ENCODE data around the gene HSD17B1. TPM values are rescaled to one million over a fixed set of nuclear protein-coding genes. Genes with fewer than 3 reads are reported as not detected.

HSD17B1 gene
- polyA plus RNA-seq, 3 donors, result 0.19 to 0.72 (median 0.27) TPM

GRCh38 chr17:42573095-42573494, 20.4 kb downstream of the HSD17B1 start:
- intact Hi-C loops (cut with micrococcal nuclease), result no loop called here
- Mint-ChIP-seq H3K36me3 (peaks cover 64 to 78% of the 10 kb centered on the region in 2 donors), H3K9me3 (peaks cover 0 to 2% (median 0%) of the 10 kb centered on the region in 7 donors), H3K4me1 (peaks cover 36% of the 10 kb centered on the region), H3K4me3 (no peak overlapping the region), H3K27ac (peak overlapping the region in 6 of 7 donors; percentile 5 to 86 (median 59)), H3K27me3 (ENCODE audit: low read depth in 3 of 3) (peaks cover 0 to 2% (median 0%) of the 10 kb centered on the region in 3 donors)
- no peaks in the 10 kb centered on the region for H3K27me3 ChIP-seq (ENCODE audit: control insufficient read depth in 2 of 2, insufficient read depth in 2 of 2, low read length in 2 of 2)
- H3K27ac ChIP-seq (ENCODE audit: low read depth in 1 of 2, low read length in 2 of 2), result peak overlapping the region in 1 of 2 donors; percentile 27
- peaks cover 20 to 28% of the 10 kb centered on the region in 2 donors for H3K4me1 ChIP-seq (ENCODE audit: control insufficient read depth in 1 of 2, insufficient read depth in 2 of 2, low read length in 2 of 2)
- no peak for TF ChIP-seq CTCF (IDR thresholded peaks at IDR 0.05)
- peaks cover 66 to 71% of the 10 kb centered on the region in 2 donors for H3K36me3 ChIP-seq (replicated peaks in 1 of 2; ENCODE audit: control insufficient read depth in 1 of 2, insufficient read depth in 2 of 2, low read length in 2 of 2)
- peaks cover 86% of the 10 kb centered on the region for H4K20me1 ChIP-seq (ENCODE audit: insufficient read depth, low read length)
- H3K4me2 ChIP-seq (replicated peaks; ENCODE audit: extremely low read depth, low read length, poor library complexity, severe bottlenecking), result no peak overlapping the region
- DNase-seq, result no peak
- peaks cover 62% of the 10 kb centered on the region for H3K79me2 ChIP-seq (ENCODE audit: insufficient read depth, low read length)
- WGBS (ENCODE audit: insufficient coverage), result 69% methylated on average over 3 of the region's 4 CpGs
- H2AFZ ChIP-seq (ENCODE audit: insufficient read depth, low read depth, low read length, poor library complexity, severe bottlenecking), result no peak overlapping the region
- H3K9ac ChIP-seq (ENCODE audit: insufficient read depth, low read length, poor library complexity, severe bottlenecking), result no peak overlapping the region
- H3K4me3 ChIP-seq (replicated peaks in 1 of 3; ENCODE audit: low read depth in 2 of 3, low read length in 3 of 3), result no peak overlapping the region
- H3K9me3 ChIP-seq (replicated peaks in 1 of 2; ENCODE audit: control insufficient read depth in 1 of 2, insufficient read depth in 1 of 2, low read length in 2 of 2), result no peaks in the 10 kb centered on the region

GRCh38 chr17:42574463-42574862, 21.7 kb downstream of the HSD17B1 start:
- no peak overlapping the region for H3K27ac Mint-ChIP-seq
- H3K36me3 ChIP-seq (replicated peaks in 1 of 2; ENCODE audit: control insufficient read depth in 1 of 2, insufficient read depth in 2 of 2, low read length in 2 of 2), result peaks cover 54 to 61% of the 10 kb centered on the region in 2 donors

More at GRCh38 chr17:42574463-42574862, 21.7 kb downstream of the HSD17B1 start:
- Mint-ChIP-seq H3K36me3 (peaks cover 55 to 69% of the 10 kb centered on the region in 2 donors), H3K4me1 (peaks cover 35% of the 10 kb centered on the region), H3K4me3 (no peak overlapping the region), H3K27me3 (ENCODE audit: low read depth in 3 of 3) (peaks cover 0 to 2% (median 0%) of the 10 kb centered on the region in 3 donors), H3K9me3 (peaks cover 0 to 2% (median 0%) of the 10 kb centered on the region in 7 donors)
- 80% methylated on average over 1 of the region's 3 CpGs for WGBS (ENCODE audit: insufficient coverage)
- no peak overlapping the region for H3K4me3 ChIP-seq (replicated peaks in 1 of 3; ENCODE audit: low read depth in 2 of 3, low read length in 3 of 3)
- no peak overlapping the region for H3K9ac ChIP-seq (ENCODE audit: insufficient read depth, low read length, poor library complexity, severe bottlenecking)
- H3K9me3 ChIP-seq (replicated peaks in 1 of 2; ENCODE audit: control insufficient read depth in 1 of 2, insufficient read depth in 1 of 2, low read length in 2 of 2), result no peaks in the 10 kb centered on the region
- no peak for DNase-seq
- H4K20me1 ChIP-seq (ENCODE audit: insufficient read depth, low read length), result peaks cover 73% of the 10 kb centered on the region
- intact Hi-C loops (cut with micrococcal nuclease), result no loop called here
- no peak for TF ChIP-seq CTCF (IDR thresholded peaks at IDR 0.05)
- H3K79me2 ChIP-seq (ENCODE audit: insufficient read depth, low read length), result peaks cover 52% of the 10 kb centered on the region
- H3K27me3 ChIP-seq (ENCODE audit: control insufficient read depth in 2 of 2, insufficient read depth in 2 of 2, low read length in 2 of 2), result no peaks in the 10 kb centered on the region
- H3K4me2 ChIP-seq (replicated peaks; ENCODE audit: extremely low read depth, low read length, poor library complexity, severe bottlenecking), result no peak overlapping the region
- peaks cover 22 to 27% of the 10 kb centered on the region in 2 donors for H3K4me1 ChIP-seq (ENCODE audit: control insufficient read depth in 1 of 2, insufficient read depth in 2 of 2, low read length in 2 of 2)
- no peak overlapping the region for H2AFZ ChIP-seq (ENCODE audit: insufficient read depth, low read depth, low read length, poor library complexity, severe bottlenecking)
- no peak overlapping the region for H3K27ac ChIP-seq (ENCODE audit: low read depth in 1 of 2, low read length in 2 of 2)

All from CD14-positive monocyte (primary cell).